K562 (cell line): Measurements from ENCODE around the gene DLG4. TPM values are rescaled to one million over a fixed set of nuclear protein-coding genes. Genes with fewer than 3 reads are reported as not detected.

ENCODE experiments used
- ATF1 ChIP-seq, 2 experiments: fragments of 450-650 bp in 1 of 2; IDR thresholded peaks; 2 replicates each; pipeline ENCODE4 v1.6.1; 2016; ENCODE audit warnings: missing compliant biosample characterization in 1 of 2, missing genetic modification characterization in 1 of 2
- ATF3 ChIP-seq, 2 experiments: fragments of 450-650 bp in 1 of 2; sonication (generic) in 1 of 2; formaldehyde crosslinking in 1 of 2; IDR thresholded peaks in 1 of 2; conservative IDR thresholded peaks in 1 of 2; 2 replicates each; pipeline versions ENCODE4 v1.6.1 to v1.8.1; 2016 to 2023; ENCODE audit warnings: mild to moderate bottlenecking in 2 of 2, moderate library complexity in 2 of 2, inconsistent platforms in 1 of 2, missing genetic modification reagents in 1 of 2
- BHLHE40 ChIP-seq: IDR thresholded peaks from 2 replicates; pipeline ENCODE4 v1.6.1; 2011; ENCODE audit warnings: low read length, improper control_type of control experiment
- BRF1 ChIP-seq: IDR thresholded peaks from 3 replicates; pipeline ENCODE4 v1.6.1; 2011; ENCODE audit warnings: borderline replicate concordance, mild to moderate bottlenecking; ENCODE audit not compliant: insufficient read length; ENCODE audit errors: extremely low read depth
- CBFA2T3 ChIP-seq: fragments of 450-650 bp; IDR thresholded peaks from 2 replicates; pipeline ENCODE4 v1.6.1; 2017
- CBX3 ChIP-seq, 2 experiments: IDR thresholded peaks; 1 replicate in 1 of 2; 2 replicates in 1 of 2; pipeline ENCODE4 v1.6.1; 2012; ENCODE audit warnings: inconsistent platforms in 2 of 2, low read length in 2 of 2, borderline replicate concordance in 1 of 2, control low read depth in 1 of 2
- HDAC2 ChIP-seq: fragments of 450-650 bp; IDR thresholded peaks from 2 replicates; pipeline ENCODE4 v1.6.1; 2016; ENCODE audit warnings: mild to moderate bottlenecking
- IRF1 ChIP-seq: sonication (generic); formaldehyde crosslinking; IDR thresholded peaks from 2 replicates; pipeline ENCODE4 v1.8.0; 2022; ENCODE audit warnings: missing genetic modification reagents, mild to moderate bottlenecking, borderline replicate concordance
- MEIS2 ChIP-seq: fragments of 450-650 bp; IDR thresholded peaks from 2 replicates; pipeline ENCODE4 v1.6.1; 2014; ENCODE audit warnings: mild to moderate bottlenecking; ENCODE audit not compliant: partially characterized antibody
- REST ChIP-seq, 2 experiments: fragments of 450-650 bp; formaldehyde crosslinking in 1 of 2; IDR thresholded peaks; 2 replicates each; pipeline versions ENCODE4 v1.4.0 to v1.6.1; 2014 to 2020; ENCODE audit warnings: mild to moderate bottlenecking in 2 of 2, borderline replicate concordance in 1 of 2, low read depth in 1 of 2
- SMC3 ChIP-seq: conservative IDR thresholded peaks from 2 replicates; pipeline ENCODE4 v1.6.1; 2011; ENCODE audit warnings: low read depth, low read length, improper control_type of control experiment; ENCODE audit not compliant: insufficient read depth
- ZBTB33 ChIP-seq: sonication (generic); formaldehyde crosslinking; IDR thresholded peaks from 2 replicates; pipeline ENCODE4 v1.8.1; 2023; ENCODE audit warnings: mild to moderate bottlenecking, missing genetic modification reagents
- ZNF511 ChIP-seq: sonication (generic); formaldehyde crosslinking; IDR thresholded peaks from 2 replicates; pipeline ENCODE4 v1.8.0; 2022; ENCODE audit warnings: mild to moderate bottlenecking, missing genetic modification reagents
- polyA plus RNA-seq, 8 experiments: library from polyadenylated mRNA; depleted of rRNA in 4 of 8; stranded (reverse) in 5 of 8; unstranded in 3 of 8; fragments of >200 nt; fragmentation: Nextera tagmentation in 2 of 8; fragmentation: Illumina TruSeq in 1 of 8; extraction: Ambion mirVana in 2 of 8; extraction: Trizol in 1 of 8; gene quantifications; 2 replicates each; pipeline versions ENCODE4 v1.2.1 to v1.2.3, GENCODE V29; 2011 to 2014; ENCODE audit warnings: inconsistent platforms in 1 of 8, missing spikeins in 1 of 8
- total RNA-seq, 7 experiments: library from RNA; depleted of rRNA in 6 of 7; stranded (reverse); fragments of >200 nt in 6 of 7; fragmentation: Illumina TruSeq in 2 of 7; extraction: Trizol in 2 of 7; gene quantifications; 2 replicates each; pipeline versions ENCODE4 v1.2.1 to v1.2.3, GENCODE V29; 2011 to 2021; ENCODE audit warnings: low replicate concordance in 1 of 7

DLG4 gene
- total and polyA plus RNA-seq, 9 of the 15 experiments (the other 6 are each of a cell fraction or from before 2014, with no cell fraction given): 0.03 to 12.0 (median 4.1) TPM

- peak; percentile 81 for TF ChIP-seq REST (IDR thresholded peaks at IDR 0.05; ENCODE audit: borderline replicate concordance)
- TF ChIP-seq REST (CRISPR knock-in tag; IDR thresholded peaks at IDR 0.05; ENCODE audit: low read depth): no peak
- TF ChIP-seq IRF1 (CRISPR knock-in tag): no peak
- TF ChIP-seq ZNF511 (CRISPR knock-in tag): no peak
- no peak for TF ChIP-seq BRF1
- no peak for TF ChIP-seq MEIS2
- no peak for TF ChIP-seq ATF1 (CRISPR knock-in tag; IDR thresholded peaks at IDR 0.05)
- TF ChIP-seq ATF1 (tag; IDR thresholded peaks at IDR 0.05): 0 out of 2 replicates have a peak, but pooled peaks have one; percentile 27
- TF ChIP-seq SMC3: no peak
- no peak for TF ChIP-seq BHLHE40
- TF ChIP-seq CBX3 (IDR thresholded peaks at IDR 0.05; ENCODE audit: borderline replicate concordance in 1 of 2, low read length in 2 of 2): no peak
- TF ChIP-seq HDAC2: no peak
- TF ChIP-seq CBFA2T3: no peak
- TF ChIP-seq ATF3 (IDR thresholded peaks at IDR 0.05): peak; percentile 16; the same call in 1 of the 2 replicates
- TF ChIP-seq ATF3 (CRISPR knock-in tag; conservative IDR thresholded peaks at IDR 0.05): no peak
- no peak for TF ChIP-seq ZBTB33
Observed at GRCh38 chr17:7191571-7192270, 27.9 kb downstream of the DLG4 start (continued).
